HFF-Myc (cell line): Measurements from ENCODE around the gene BTBD1.
A peak's percentile ranks its signal among the peaks of the same experiment; 100 is the strongest.

Experiments used
- DNase-seq: peaks from one replicate; pipeline ENCODE4 v3.0.0-alpha.2; 2011; ENCODE audit warnings: low read depth; ENCODE audit errors: extremely low read depth
- H3K4me3 ChIP-seq: replicated peaks from 2 replicates; pipeline ENCODE4 v1.5.1; 2011; ENCODE audit warnings: low read depth, mild to moderate bottlenecking, control low read depth, low read length
- TF ChIP-seq, protein P1 (sequence below): IDR thresholded peaks from 2 replicates; pipeline ENCODE4 v1.5.1; 2012; ENCODE audit warnings: mild to moderate bottlenecking, low read depth, low read length, control low read depth; ENCODE audit errors: missing control alignments

Gene BTBD1

DNA sequence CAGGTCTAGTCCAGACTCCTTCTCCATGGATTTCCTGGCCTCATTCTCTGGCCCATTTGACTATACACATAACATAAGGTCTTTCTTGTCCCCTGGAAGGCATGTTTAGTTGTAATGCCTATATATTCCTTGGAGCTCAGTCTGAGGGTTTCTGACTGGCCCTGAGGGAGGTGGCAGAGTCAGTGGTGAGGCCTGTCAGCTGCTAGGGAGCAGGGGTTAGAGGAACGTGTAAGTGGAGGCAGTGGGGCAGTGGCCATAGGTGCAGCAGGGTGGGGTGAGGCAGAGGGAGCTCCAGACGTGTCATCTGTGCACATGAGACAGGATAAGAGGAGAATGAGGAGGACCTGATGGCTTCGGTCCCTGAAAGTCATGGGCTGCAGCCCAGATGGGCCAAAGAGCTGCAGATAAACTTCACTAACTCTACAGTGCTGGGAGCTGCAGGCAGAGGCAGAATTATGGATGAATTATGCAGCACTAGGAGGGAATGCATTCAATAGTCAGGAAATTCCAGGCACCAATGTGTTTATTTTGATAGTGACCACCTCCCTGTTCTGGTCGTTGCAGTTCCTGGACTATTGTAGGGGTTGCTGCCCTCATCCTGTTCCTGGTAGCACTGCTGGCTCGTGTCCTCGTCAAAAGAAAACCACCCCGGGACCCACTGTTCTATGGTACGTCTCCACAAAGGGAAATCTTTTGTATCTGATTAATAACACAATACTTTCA lies 45.3 kb upstream of the BTBD1 start:
- DNase-seq = peak; percentile 49
- H3K4me3 ChIP-seq = no peak overlapping the region
- TF ChIP-seq, protein P1, sequence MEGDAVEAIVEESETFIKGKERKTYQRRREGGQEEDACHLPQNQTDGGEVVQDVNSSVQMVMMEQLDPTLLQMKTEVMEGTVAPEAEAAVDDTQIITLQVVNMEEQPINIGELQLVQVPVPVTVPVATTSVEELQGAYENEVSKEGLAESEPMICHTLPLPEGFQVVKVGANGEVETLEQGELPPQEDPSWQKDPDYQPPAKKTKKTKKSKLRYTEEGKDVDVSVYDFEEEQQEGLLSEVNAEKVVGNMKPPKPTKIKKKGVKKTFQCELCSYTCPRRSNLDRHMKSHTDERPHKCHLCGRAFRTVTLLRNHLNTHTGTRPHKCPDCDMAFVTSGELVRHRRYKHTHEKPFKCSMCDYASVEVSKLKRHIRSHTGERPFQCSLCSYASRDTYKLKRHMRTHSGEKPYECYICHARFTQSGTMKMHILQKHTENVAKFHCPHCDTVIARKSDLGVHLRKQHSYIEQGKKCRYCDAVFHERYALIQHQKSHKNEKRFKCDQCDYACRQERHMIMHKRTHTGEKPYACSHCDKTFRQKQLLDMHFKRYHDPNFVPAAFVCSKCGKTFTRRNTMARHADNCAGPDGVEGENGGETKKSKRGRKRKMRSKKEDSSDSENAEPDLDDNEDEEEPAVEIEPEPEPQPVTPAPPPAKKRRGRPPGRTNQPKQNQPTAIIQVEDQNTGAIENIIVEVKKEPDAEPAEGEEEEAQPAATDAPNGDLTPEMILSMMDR = peak; percentile 5

GRCh38 chr15:83111149-83111548 lies 44.1 kb upstream of the BTBD1 start:
- DNase-seq = no peak
- TF ChIP-seq, protein P1 = no peak
- H3K4me3 ChIP-seq = no peak overlapping the region

- H3K4me3 ChIP-seq = no peak overlapping the region
- DNase-seq = no peak
- TF ChIP-seq, protein P1 = no peak
Measured at GRCh38 chr15:83110381-83110780, 43.3 kb upstream of the BTBD1 start.

DNA sequence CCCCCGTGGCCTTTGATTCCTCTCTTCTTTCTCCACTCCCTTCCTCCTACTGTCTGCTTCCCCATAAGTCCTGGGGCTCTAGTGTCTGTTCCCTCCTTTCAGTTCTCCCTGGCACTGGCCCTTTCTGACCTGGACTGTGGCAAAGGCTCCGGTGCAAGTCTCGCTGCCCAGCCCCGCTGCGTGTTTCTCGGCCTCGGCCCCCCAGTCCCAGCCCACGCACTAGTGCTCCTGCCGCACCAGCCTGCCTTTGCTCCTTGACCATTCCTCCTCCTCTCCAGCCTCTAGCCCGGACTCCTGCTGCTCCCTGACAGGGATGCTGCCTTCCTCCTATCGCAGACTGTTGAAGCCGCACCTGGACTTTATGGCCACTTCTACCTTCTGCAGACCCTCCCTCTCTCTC lies 42.5 kb upstream of the BTBD1 start:
- no peak overlapping the region for H3K4me3 ChIP-seq
- no peak for DNase-seq
- TF ChIP-seq, protein P1 = no peak

DNA sequence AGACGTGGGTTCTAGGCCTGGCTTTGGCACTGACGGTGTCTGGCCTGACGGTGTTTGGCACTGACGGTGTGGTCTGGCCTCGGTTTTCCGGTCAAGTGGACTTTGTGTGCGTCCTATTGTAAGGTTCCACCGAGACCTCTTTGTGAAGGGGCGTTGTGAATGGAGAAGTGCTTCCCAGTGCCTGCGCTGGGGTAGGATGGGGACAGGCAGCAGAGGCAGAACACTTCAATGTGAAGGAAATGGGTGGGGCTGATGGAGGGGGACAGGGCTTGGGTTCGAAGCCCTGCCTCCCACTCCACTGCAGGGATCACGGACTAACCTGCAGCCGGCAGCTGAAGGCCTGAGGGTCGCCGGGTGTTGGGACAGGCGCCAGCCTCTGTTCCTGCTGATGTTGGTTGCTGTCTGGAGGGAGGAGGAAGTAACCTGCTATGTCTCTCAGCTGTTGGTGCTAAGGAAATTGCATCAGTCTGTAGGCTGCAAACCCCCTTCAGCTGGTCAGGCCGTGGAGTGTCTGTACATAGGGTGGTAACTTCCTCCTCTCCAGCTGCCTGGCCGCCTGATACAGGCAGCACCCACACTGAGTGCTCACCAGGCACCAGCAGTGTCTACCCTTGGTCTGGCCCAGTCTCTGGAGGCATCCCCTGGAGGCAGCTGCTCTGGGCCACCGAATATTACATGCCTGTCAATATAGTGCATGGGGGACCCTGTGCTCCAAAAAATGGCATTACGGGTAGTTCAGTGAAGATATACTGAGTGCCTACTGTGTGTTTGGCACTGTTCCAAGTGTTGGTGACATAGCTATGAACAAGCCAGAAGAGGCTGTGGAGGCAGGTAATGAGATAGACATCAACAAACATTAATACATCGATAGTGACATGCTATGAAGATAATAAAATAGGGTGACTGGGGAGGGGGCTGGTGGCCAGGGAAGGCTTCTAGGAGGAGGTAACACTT lies 41.5 kb upstream of the BTBD1 start:
- no peak for DNase-seq
- TF ChIP-seq, protein P1 = no peak
- H3K4me3 ChIP-seq = no peak overlapping the region

- TF ChIP-seq, protein P1 = no peak
- no peak for DNase-seq
- peak overlapping the region; percentile 38 for H3K4me3 ChIP-seq
Measured at GRCh38 chr15:83107841-83108181, 40.8 kb upstream of the BTBD1 start.
